ENCODE results near the gene RBMS3.

GRCh38 chr3:29382845-29383244, 102.0 kb downstream of the RBMS3 start:
- no peak for TF ChIP-seq EZH2 (IDR thresholded peaks at IDR 0.05; ENCODE audit: low read length, missing control alignments)
- no peak for TF ChIP-seq CTCF (conservative IDR thresholded peaks at IDR 0.05 in 1 of 2, IDR thresholded peaks at IDR 0.05 in 1 of 2; ENCODE audit: low read depth in 1 of 2, low read length in 2 of 2)
